ENCODE data around the gene AOC1. TPM values are rescaled to one million over a fixed set of nuclear protein-coding genes. Genes with fewer than 3 reads are reported as not detected.

Gene AOC1
- polyA plus RNA-seq, 2 of the 4 experiments (the other 2 are of a cell fraction) = not detected

DNA sequence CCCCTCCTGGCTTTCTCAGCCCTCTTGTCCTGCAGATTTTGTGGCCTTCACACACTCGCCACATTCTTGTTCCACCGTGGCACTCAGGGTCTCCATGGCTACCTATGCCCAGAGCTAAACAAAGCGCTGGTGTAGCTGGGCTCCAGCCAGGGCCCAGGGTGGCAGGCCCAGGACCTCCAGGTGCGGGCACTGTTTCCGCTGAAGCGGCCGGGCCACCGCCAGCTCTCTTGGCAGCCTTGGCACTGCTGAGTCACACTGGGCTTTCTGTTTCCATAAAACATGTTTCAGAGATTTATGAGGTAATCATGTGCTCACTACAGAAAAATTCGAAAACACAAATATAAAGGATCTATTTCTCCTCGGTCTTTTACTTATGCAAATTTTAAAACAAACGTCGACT lies 51.3 kb downstream of the AOC1 start:
- H3K4me3 ChIP-seq = no peak overlapping the region
- WGBS (ENCODE audit: missing lambda C conversion rate) = 60% methylated on average over 12 of the region's 12 CpGs
- POLR2A ChIA-PET = interaction anchor here (0.6 kb wide), 1 partner anchor 77 kb away, joined by 4 read pairs; no protein-coding TSS in a partner anchor
- H3K4me2 ChIP-seq = no peak overlapping the region
- ATAC-seq (peak in 1 of 2 experiments; percentile 28; a peak in 1 of 6 replicates), FAIRE-seq (no peak), DNase-seq (ENCODE audit: low read depth in 1 of 2, low spot score in 1 of 2) (peak in 1 of 2 experiments; percentile 15)
- H3K9me3 ChIP-seq = no peaks in the 10 kb centered on the region
- H3K27ac ChIP-seq = no peak overlapping the region
- TF ChIP-seq NFE2L2 (conservative IDR thresholded peaks at IDR 0.05; ENCODE audit: low read length) (no peak), POLR2AphosphoS2 (conservative IDR thresholded peaks at IDR 0.05; ENCODE audit: low read length) (no peak), GATA3 (IDR thresholded peaks at IDR 0.05; ENCODE audit: borderline replicate concordance) (no peak), BCL3 (IDR thresholded peaks at IDR 0.05) (no peak), EHF (CRISPR knock-in tag; IDR thresholded peaks at IDR 0.05) (no peak), ZFP36 (IDR thresholded peaks at IDR 0.05; ENCODE audit: borderline replicate concordance, partially characterized antibody) (no peak), FOSL2 (IDR thresholded peaks at IDR 0.05) (no peak), FOSL2 (CRISPR knock-in tag; IDR thresholded peaks at IDR 0.05) (no peak), HES2 (IDR thresholded peaks at IDR 0.05) (no peak), PHF8 (IDR thresholded peaks at IDR 0.05; ENCODE audit: borderline replicate concordance, low read depth) (no peak), NR3C1 (IDR thresholded peaks at IDR 0.05) (no peak), RARB (CRISPR knock-in tag; IDR thresholded peaks at IDR 0.05) (no peak), MAX (IDR thresholded peaks at IDR 0.05) (no peak), CHD2 (IDR thresholded peaks at IDR 0.05; ENCODE audit: low read length, partially characterized antibody) (no peak)
- TF ChIP-seq, protein P1, sequence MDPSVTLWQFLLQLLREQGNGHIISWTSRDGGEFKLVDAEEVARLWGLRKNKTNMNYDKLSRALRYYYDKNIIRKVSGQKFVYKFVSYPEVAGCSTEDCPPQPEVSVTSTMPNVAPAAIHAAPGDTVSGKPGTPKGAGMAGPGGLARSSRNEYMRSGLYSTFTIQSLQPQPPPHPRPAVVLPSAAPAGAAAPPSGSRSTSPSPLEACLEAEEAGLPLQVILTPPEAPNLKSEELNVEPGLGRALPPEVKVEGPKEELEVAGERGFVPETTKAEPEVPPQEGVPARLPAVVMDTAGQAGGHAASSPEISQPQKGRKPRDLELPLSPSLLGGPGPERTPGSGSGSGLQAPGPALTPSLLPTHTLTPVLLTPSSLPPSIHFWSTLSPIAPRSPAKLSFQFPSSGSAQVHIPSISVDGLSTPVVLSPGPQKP (IDR thresholded peaks at IDR 0.05; ENCODE audit: low read depth, low read length) = no peak
- TF ChIP-seq, protein P2, sequence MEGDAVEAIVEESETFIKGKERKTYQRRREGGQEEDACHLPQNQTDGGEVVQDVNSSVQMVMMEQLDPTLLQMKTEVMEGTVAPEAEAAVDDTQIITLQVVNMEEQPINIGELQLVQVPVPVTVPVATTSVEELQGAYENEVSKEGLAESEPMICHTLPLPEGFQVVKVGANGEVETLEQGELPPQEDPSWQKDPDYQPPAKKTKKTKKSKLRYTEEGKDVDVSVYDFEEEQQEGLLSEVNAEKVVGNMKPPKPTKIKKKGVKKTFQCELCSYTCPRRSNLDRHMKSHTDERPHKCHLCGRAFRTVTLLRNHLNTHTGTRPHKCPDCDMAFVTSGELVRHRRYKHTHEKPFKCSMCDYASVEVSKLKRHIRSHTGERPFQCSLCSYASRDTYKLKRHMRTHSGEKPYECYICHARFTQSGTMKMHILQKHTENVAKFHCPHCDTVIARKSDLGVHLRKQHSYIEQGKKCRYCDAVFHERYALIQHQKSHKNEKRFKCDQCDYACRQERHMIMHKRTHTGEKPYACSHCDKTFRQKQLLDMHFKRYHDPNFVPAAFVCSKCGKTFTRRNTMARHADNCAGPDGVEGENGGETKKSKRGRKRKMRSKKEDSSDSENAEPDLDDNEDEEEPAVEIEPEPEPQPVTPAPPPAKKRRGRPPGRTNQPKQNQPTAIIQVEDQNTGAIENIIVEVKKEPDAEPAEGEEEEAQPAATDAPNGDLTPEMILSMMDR (IDR thresholded peaks at IDR 0.05) = no peak
- TF ChIP-seq, protein P3, sequence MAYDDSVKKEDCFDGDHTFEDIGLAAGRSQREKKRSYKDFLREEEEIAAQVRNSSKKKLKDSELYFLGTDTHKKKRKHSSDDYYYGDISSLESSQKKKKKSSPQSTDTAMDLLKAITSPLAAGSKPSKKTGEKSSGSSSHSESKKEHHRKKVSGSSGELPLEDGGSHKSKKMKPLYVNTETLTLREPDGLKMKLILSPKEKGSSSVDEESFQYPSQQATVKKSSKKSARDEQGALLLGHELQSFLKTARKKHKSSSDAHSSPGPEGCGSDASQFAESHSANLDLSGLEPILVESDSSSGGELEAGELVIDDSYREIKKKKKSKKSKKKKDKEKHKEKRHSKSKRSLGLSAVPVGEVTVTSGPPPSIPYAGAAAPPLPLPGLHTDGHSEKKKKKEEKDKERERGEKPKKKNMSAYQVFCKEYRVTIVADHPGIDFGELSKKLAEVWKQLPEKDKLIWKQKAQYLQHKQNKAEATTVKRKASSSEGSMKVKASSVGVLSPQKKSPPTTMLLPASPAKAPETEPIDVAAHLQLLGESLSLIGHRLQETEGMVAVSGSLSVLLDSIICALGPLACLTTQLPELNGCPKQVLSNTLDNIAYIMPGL (CRISPR knock-in tag; IDR thresholded peaks at IDR 0.05; ENCODE audit: borderline replicate concordance) = no peak
- no peaks in the 10 kb centered on the region for H3K4me1 ChIP-seq
- CTCF ChIA-PET = interaction anchor here (1.1 kb wide), 1 partner anchor 26 kb away, joined by 3 read pairs; no protein-coding TSS in a partner anchor

- TF ChIP-seq JUNB (IDR thresholded peaks at IDR 0.05) (no peak), BHLHE40 (IDR thresholded peaks at IDR 0.05; ENCODE audit: low read depth, low read length) (no peak), PHF8 (IDR thresholded peaks at IDR 0.05; ENCODE audit: borderline replicate concordance, low read depth) (no peak), RNF2 (IDR thresholded peaks at IDR 0.05; ENCODE audit: borderline replicate concordance, low read depth) (no peak), MYC (IDR thresholded peaks at IDR 0.05; ENCODE audit: borderline replicate concordance, low read length) (no peak), FOSL2 (IDR thresholded peaks at IDR 0.05) (no peak), FOSL2 (CRISPR knock-in tag; IDR thresholded peaks at IDR 0.05) (no peak), CBX8 (IDR thresholded peaks at IDR 0.05) (no peak), ZC3H11A (IDR thresholded peaks at IDR 0.05) (no peak), GATA3 (IDR thresholded peaks at IDR 0.05; ENCODE audit: borderline replicate concordance) (no peak)
- ChIA-PET POLR2A (no interaction called here), CTCF (interaction anchor here (1.1 kb wide), 1 partner anchor 26 kb away, joined by 3 read pairs; no protein-coding TSS in a partner anchor)
- no peak overlapping the region for H3K4me3 ChIP-seq
- DNase-seq (ENCODE audit: low read depth in 1 of 2, low spot score in 1 of 2) = no peak
- no peak overlapping the region for H3K4me2 ChIP-seq
- no peak for ATAC-seq
- peak; percentile 51 for FAIRE-seq
- H3K27ac ChIP-seq = no peak overlapping the region
- H3K9me3 ChIP-seq = no peaks in the 10 kb centered on the region
- WGBS (ENCODE audit: missing lambda C conversion rate) = 53% methylated on average over 6 of the region's 6 CpGs
- no peaks in the 10 kb centered on the region for H3K4me1 ChIP-seq
Observed at GRCh38 chr7:150904011-150904909, 51.9 kb downstream of the AOC1 start.

Measured in A549 (cell line).